GM18517 (cell line): ENCODE measurements around the gene SLC48A1.

ENCODE experiments used
- ATAC-seq: cut with Tn5 transposase; IDR thresholded peaks from one replicate; pipeline ENCODE4 v1.9.1; 2021; ENCODE audit warnings: mild to moderate bottlenecking, moderate library complexity; ENCODE audit not compliant: unreplicated experiment

SLC48A1 gene

DNA sequence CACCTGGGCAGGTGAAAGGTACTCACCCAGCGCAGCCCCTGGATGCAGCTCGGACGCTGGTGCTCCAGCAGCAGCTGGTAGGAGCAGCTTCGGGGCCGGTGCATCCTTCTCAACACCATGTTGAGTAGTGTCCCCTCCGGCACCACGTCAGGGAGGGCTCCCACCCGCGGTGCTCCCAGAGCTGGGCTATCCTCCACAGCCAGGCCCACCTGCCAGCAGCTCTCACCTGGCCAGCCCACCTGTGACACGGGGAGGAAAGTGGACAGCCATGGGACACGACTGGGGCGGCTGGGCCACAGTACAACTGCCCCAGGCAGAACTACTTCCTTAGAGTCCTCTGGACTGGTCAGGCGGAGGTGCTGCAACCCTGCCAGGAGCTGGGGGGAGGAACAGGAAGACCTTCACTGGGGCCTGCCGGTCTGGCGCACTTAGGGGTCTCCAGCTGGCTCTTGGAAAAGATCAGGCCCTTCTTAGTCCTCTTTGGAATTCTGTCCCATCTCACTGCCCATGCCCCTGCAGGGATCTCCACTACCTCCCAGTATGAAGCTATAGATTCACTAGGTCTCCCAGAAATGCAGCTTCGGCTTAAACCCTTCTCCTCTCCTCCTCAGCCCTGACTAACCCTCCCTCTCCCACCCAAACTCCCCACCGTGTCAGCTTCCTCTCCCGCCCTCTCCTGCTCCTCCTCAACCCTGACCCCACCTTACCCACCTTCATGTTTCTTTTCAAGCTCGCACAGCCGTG is 15.0 kb upstream of the SLC48A1 start:
- ATAC-seq = no peak

- no peak for ATAC-seq
These were observed 14.5 kb upstream of the SLC48A1 start for GRCh38 chr12:47758584-47758833.

DNA sequence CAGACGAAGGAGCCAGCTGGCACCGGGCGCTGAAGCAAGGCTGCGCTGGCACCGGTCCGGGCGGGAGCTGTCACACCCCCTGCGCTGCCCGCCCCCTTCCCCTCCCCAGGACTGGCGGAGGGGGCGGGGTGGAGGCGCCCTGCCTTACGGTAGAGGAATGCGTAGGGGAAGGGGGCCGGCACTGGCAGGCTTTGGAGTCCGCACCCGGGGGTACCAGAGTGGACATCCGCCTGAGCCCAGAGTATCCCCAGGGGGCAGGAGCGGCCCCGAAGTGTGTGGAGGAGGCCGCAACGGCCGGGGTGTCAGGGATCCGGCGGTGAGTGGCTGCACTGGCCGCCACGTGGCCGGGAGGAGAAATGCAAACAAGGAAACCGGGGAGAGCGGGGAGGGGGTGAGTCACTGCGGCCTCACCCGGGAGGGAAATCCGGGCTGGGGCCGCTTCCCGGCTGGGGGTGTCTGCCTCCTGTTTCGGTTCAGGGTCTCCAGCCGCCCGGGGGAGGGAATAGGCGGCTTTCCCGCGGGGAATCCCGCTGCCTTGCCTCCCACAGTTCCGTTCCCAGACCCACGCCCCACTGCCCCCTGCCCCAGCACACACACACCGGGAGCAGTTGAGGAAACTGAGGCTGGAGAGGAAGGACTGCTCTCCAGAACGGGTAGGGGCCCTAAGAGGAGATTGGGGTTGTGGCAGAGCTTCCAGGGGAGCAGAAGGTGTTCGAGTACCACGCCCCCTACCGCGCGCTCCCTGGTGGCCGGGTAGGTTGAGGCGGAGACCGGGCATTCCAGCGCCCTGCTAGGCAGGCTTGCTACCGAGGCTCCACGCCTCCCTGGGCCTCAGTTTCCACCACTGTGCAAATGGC is 14.0 kb upstream of the SLC48A1 start, which contains the start of gene RAPGEF3:
Gene RAPGEF3, minus strand, starts transcription at position 47 of the 857 bp plus-strand sequence. CDS start 324 bp downstream, outside the sequence.
- ATAC-seq = peak; percentile 34

DNA sequence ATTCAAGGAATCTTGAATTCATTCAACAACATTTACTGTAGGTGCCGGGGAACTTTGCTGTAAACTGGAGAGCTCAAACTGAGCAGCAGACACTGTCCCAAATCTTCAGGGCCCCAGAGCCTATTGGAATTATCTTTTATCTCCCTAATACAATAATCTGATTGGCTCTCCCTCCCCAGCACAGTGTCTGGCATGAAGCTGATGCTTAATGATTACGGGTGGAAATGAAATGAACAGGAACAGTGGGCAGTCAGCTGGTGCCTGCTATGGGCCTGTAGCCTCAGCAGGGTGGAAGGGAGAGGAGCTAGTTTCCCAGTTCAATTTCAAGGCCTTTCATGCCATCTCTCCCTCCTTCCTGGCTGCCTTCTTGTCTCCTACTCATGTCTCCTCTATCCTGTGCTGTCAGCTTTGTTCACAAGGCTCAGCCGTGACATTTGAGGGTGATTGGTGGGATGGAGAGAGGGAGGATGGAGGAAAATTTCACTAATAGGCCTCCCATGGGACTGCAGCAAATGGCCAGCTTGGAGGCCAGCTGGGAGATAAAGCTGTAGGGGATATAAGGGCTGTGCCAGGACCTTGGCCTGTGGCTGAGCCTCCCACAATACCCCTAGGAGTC is 10.1 kb upstream of the SLC48A1 start:
- ATAC-seq = no peak

DNA sequence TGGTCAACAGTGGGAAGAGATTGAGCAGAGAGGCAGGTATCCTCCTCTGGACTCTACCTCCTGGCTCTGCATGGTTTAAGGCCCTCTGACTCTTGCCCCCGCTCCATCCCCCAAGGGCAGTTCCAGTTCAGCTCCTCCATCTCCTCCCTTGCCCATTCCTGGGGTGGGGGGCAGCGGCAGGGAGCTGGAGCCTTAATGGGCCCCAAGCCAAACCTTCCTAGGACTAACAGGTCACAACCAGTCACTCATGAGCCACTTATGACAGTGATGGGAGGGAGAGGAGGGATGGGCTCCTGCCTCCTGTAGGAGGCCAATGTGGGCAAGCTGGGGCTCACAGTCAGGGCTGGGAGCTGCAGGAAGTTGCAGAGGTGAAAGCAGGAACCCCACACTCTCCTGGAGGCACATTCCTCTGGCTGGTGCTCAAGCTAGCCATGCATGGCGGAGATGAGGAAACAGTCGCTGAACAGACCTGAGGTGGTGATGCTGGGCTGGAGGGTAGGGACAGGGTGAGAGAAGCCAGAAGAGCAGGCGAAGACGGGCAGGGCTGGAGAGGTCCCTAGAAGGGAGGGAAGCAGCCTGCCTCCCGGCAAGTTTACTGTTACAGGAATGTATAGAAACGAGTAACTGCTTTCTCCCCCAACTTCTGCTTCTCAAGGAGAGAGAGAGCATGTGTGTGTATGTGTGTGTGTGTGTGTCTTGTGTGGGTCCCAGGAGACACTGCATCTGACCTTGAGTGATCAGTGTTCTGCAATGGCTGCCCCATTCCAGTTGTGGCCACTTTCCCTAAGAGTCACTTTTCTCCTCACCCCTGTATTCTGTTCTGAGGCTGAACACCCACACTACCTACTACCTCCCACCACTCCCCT is 9.3 kb upstream of the SLC48A1 start:
- no peak for ATAC-seq

DNA sequence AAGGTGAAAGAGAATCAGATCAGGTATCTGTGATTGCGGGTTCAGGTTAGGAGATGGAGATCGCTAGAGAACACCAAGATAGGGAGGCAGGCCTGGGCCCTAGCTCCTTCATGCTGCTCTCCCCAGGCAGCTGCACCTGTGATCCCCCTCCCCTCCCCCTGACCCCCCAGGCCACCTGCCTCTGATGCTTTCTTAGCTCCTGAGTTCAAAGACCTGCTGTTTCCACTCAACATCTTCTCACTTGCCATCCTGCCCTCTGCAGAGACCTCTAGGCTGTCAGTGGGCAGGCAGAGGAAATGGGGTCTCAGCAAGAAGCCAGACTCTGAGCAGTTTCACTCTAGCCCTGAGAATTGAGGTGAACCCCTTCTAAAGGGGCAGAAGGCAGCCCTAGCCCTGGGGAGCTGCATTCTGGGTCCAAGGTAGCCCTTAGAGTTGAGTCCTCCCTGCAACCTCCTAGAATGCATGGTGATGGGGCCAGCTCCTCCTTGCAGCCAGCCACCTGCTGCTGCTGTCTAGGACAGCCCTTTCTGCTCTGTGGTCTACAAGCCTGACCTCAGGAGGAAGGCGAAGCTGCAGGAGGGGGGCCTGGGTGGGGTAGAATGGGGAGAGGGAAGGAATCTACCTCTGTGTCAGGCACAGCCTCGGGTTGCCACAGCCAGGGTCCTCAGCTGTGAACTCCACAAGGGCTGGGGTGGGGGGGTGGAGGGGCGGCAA is 6.4 kb upstream of the SLC48A1 start:
- ATAC-seq = no peak

DNA sequence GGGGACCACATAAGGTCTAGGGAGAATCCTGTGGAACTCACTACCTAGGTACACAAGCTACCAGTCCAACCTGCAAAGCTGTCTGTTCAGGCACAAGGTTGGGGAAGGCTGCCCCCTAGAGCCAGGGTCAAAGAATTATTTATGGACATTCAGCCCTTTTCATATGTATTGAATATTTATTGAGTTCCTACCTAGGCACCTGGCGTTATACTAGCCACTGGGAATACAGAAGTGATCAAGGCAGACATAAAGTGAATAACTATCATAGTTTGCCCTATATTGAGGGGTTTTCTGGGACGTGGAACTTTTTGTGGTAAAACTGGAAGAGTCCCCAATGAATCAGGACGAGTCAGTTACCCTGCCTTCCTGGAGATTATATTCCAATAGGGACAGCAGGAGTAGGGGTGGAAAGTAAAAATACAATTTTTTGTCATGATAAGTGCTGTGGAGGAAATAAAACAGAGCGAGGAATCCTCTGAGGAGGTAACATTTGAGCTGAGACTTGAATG is 5.8 kb upstream of the SLC48A1 start:
- ATAC-seq = peak; percentile 69

DNA sequence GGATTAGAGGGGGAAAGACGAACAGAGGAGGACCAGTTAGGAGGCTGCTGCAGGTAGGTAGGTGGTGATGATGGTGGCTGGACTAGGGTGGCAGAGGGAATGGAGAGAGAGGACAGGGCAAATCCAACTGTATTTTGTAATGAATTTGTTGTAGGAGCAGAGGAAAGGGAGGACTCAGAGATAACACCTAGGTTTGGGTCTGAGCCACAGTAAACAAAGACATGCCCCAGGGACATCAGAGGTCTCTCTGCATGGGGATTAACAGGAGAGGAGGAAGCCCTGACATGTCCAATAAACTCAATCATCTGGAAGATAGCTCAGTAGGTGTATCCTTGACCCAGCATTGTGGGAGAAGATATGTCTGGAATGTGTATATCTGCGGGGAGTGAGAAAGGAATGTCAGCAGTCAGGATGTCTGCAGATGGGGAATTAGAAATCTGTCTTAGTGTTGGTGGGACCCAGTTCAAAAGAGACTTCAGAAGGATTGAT is 4.7 kb upstream of the SLC48A1 start:
- ATAC-seq = no peak

- ATAC-seq = no peak
These were observed 3.6 kb upstream of the SLC48A1 start for GRCh38 chr12:47769234-47770085.

- ATAC-seq = no peak
These were observed 2.8 kb upstream of the SLC48A1 start for GRCh38 chr12:47770086-47770726.

DNA sequence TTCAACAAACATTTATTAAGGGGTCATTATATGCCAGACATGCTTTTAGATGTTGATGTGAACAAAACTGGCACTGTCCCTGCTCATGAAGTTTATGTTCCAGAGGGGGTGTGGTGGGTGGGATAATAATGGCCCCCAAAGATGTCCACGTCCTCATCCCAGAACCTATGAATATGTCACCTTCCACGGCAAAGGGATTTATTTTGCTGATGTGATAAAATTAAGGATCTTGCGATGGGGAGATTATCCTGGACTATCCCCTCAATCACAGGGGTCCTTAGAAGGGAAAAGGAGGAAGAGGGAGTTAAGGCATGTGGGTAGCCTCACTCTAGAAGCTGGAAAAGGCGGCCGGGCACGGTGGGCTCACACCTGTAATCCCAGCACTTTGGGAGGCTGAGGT is 1.7 kb upstream of the SLC48A1 start:
- no peak for ATAC-seq

DNA sequence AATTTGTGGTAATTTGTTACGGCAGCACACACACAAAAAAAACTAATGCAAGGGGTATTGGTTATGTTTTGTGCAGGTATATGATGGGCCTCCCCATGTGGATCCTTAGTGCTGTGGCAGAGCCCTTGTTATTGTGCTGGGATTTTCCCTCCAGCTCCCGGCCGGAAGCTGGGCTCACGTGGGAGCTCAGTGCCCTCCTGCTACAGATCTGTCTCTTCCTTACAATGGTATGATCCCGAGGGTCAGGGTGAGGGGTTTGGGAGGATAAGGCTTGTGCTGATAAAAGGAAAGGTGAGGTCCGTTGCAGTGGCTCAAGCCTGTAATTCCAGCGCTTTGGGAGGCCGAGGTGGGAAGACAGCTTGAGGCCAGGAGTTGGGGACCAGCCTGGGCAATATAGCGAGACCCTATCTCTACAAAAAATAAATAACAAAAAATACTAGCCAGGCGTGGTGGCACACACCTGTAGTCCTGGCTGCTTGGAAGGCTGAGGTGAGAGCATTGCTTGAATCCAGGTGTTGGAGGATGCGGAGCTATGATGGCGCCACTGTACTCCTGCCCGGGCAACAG is 861 bp upstream of the SLC48A1 start:
- no peak for ATAC-seq

GRCh38 chr12:47772738-47773061 is 338 bp upstream of the SLC48A1 start:
- ATAC-seq = peak; percentile 4

DNA sequence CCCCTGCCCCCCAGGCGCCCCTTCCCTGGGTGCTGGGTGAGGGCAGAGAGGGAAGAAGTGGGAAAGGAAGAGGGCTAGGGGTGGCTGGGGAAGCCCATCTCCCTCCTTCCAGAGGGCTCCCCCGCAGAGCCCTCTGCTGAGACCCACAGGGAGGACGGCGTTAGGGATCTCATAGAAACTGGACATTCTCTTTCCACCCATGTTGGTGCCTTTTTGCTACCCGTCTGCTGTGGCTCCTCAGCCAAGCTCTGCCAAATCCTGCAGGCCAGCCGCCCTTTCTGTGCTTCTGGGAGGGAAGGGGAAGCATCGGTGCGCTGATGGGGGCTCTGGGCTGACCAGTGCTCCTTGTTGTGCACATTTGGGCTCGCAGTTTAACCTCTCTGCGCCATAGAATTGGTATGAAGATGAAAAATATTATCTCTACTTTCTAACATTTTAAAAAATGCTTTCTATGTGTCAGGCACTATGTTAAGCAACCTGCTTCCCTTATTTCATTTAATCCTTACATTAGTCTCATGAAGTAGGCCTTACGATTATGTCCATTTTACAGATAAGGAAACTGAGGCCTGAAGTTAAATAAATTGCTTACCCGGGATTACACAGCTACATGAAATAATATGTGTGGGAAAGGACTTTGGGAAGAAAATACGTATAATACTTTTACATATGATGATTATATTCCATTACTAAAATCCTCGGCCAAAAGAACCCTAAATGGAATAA is 981 bp downstream of the SLC48A1 start:
- no peak for ATAC-seq

DNA sequence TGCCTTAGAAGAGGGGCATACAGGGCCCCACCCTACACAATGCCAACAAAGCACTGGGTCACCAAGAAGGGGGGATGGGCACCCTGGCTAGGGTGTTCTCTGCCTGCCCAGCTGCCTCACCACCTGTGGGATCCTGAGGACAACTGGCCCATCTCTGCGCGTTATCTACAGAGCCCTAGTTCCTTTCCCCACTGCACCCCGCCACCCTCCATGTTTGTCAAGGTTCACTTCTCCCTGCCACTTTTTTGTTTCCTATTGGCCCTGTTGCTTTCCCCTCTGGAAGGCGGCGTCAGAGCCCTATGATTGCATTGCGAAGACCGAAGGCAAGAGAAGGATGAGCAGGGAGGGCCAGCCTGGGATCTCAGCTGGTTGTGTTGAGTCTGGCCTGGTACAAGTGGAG is 1.6 kb downstream of the SLC48A1 start:
- no peak for ATAC-seq

GRCh38 chr12:47775100-47775911 is 2.3 kb downstream of the SLC48A1 start:
- no peak for ATAC-seq
